ENCODE results near the gene GPR158. TPM values are rescaled to one million over a fixed set of nuclear protein-coding genes. Genes with fewer than 3 reads are reported as not detected.

The GPR158 gene
- total RNA-seq, 2 donors from 2014 or later: 0.09 to 0.29 TPM

DNA sequence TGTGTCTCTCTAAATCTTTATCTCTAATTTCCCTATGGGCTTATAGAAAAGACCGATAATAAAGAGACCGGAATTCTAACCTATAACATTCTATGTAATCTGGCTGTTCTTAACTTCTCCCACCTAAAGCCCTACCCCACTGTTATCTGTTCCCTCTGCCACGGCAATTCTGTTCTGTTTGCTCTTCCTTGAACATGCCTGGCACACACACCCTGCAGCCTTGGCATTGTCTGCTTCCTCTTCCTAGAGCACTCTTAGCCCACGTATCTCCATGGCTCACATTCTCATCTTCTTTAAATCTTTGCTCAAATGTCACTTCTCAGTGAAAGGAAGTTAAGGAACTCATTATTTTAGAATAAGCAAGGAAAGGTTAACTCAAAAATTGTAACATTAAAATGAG, 309.2 kb downstream of the GPR158 start:
- peaks cover 3% of the 10 kb centered on the region for H3K36me3 Mint-ChIP-seq (ENCODE audit: low read depth)
- H3K9me3 ChIP-seq (ENCODE audit: control insufficient read depth, low read length): peaks cover 17% of the 10 kb centered on the region
- no peak overlapping the region for H3K27ac ChIP-seq (ENCODE audit: low read depth, low read length)
- peaks cover 5% of the 10 kb centered on the region for H3K9me3 Mint-ChIP-seq
- 81 to 92% methylated on average over 2 to 4 of the region's 4 CpGs for WGBS, 2 experiments (ENCODE audit: insufficient coverage in 1 of 2, insufficient read length in 1 of 2)
- DNase-seq: no peak
- H3K9ac ChIP-seq (ENCODE audit: extremely low read depth, low read length, poor library complexity, severe bottlenecking): no peak overlapping the region
- no peak overlapping the region for H3K27ac Mint-ChIP-seq
- H3K27me3 ChIP-seq (ENCODE audit: control insufficient read depth, insufficient read depth, low read length, poor library complexity, severe bottlenecking): no peaks in the 10 kb centered on the region
- no peak overlapping the region for H3K4me3 Mint-ChIP-seq
- H3K4me1 Mint-ChIP-seq: peaks cover 18% of the 10 kb centered on the region
- no peaks in the 10 kb centered on the region for H3K4me1 ChIP-seq (ENCODE audit: control insufficient read depth, insufficient read depth, low read length)
- H3K4me3 ChIP-seq (ENCODE audit: low read length): no peak overlapping the region
- H3K36me3 ChIP-seq (ENCODE audit: control insufficient read depth, insufficient read depth, low read length): no peaks in the 10 kb centered on the region
- TF ChIP-seq, protein P1, sequence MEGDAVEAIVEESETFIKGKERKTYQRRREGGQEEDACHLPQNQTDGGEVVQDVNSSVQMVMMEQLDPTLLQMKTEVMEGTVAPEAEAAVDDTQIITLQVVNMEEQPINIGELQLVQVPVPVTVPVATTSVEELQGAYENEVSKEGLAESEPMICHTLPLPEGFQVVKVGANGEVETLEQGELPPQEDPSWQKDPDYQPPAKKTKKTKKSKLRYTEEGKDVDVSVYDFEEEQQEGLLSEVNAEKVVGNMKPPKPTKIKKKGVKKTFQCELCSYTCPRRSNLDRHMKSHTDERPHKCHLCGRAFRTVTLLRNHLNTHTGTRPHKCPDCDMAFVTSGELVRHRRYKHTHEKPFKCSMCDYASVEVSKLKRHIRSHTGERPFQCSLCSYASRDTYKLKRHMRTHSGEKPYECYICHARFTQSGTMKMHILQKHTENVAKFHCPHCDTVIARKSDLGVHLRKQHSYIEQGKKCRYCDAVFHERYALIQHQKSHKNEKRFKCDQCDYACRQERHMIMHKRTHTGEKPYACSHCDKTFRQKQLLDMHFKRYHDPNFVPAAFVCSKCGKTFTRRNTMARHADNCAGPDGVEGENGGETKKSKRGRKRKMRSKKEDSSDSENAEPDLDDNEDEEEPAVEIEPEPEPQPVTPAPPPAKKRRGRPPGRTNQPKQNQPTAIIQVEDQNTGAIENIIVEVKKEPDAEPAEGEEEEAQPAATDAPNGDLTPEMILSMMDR (conservative IDR thresholded peaks at IDR 0.05): no peak
- H3K27me3 Mint-ChIP-seq (ENCODE audit: insufficient read depth): no peaks in the 10 kb centered on the region

DNA sequence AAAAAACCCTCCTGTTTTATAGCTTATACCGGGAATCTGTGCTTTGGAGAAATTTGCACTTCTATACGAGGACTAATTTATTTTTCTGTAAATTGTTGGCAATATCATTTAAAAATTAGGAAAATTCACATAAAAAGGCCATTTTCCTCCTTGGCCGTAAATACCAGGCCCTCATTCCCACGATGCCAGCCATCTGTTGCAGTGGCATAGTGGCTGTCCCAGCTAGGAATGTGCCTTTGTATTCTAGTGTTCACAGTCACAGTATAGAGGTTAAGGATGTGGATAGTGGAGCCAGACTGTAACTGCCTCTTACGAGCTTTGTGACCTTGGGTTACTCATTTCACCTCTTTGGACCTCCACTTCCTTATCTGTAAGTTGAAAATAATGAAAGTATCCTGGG, 312.5 kb downstream of the GPR158 start:
- no peak for DNase-seq
- H3K36me3 ChIP-seq (ENCODE audit: control insufficient read depth, insufficient read depth, low read length): no peaks in the 10 kb centered on the region
- H3K4me3 ChIP-seq (ENCODE audit: low read length): no peak overlapping the region
- Mint-ChIP-seq H3K27me3 (ENCODE audit: insufficient read depth) (no peaks in the 10 kb centered on the region), H3K9me3 (peaks cover 5% of the 10 kb centered on the region), H3K4me3 (no peak overlapping the region), H3K36me3 (ENCODE audit: low read depth) (peaks cover 3% of the 10 kb centered on the region), H3K4me1 (peaks cover 12% of the 10 kb centered on the region), H3K27ac (no peak overlapping the region)
- WGBS, 2 experiments (ENCODE audit: insufficient coverage in 1 of 2, insufficient read length in 1 of 2): 93 to 100% methylated on average over 2 to 5 of the region's 5 CpGs
- H3K4me1 ChIP-seq (ENCODE audit: control insufficient read depth, insufficient read depth, low read length): peaks cover under 1% of the 10 kb centered on the region
- H3K9me3 ChIP-seq (ENCODE audit: control insufficient read depth, low read length): peaks cover 17% of the 10 kb centered on the region
- no peak overlapping the region for H3K27ac ChIP-seq (ENCODE audit: low read depth, low read length)
- TF ChIP-seq, protein P1 (conservative IDR thresholded peaks at IDR 0.05): no peak
- H3K27me3 ChIP-seq (ENCODE audit: control insufficient read depth, insufficient read depth, low read length, poor library complexity, severe bottlenecking): no peaks in the 10 kb centered on the region
- no peak overlapping the region for H3K9ac ChIP-seq (ENCODE audit: extremely low read depth, low read length, poor library complexity, severe bottlenecking)

DNA sequence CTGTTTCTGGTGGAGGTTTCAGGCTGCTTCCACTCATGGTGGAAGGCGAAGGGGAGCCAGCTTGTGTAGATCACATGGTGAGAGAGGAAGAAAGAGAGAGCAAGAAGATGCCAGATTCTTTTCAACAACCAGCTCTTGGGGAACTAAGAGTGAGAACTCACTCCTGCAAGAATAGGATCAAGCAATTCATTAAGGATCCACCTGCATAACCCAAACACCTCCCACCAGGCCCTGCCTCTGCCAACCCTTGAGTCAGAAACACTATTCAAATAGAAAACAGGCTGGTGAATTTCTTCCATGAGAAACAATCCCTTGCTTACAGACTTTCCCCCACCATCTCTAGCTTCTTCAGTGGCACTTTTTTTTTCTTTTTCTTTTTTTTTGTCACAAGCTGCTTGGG, 317.2 kb downstream of the GPR158 start:
- DNase-seq: peak; percentile 50
- 83% methylated on average over 1 of the region's 1 CpG; no CpG with 5 or more reads in 1 of the 2 experiments for WGBS, 2 experiments (ENCODE audit: insufficient coverage in 1 of 2, insufficient read length in 1 of 2)
- H3K9me3 Mint-ChIP-seq: no peaks in the 10 kb centered on the region
- Histone ChIP-seq H3K27ac (ENCODE audit: low read depth, low read length) (peak overlapping the region; percentile 45), H3K4me1 (ENCODE audit: control insufficient read depth, insufficient read depth, low read length) (peaks cover 13% of the 10 kb centered on the region), H3K4me3 (ENCODE audit: low read length) (no peak overlapping the region), H3K27me3 (ENCODE audit: control insufficient read depth, insufficient read depth, low read length, poor library complexity, severe bottlenecking) (no peaks in the 10 kb centered on the region), H3K9ac (ENCODE audit: extremely low read depth, low read length, poor library complexity, severe bottlenecking) (no peak overlapping the region), H3K36me3 (ENCODE audit: control insufficient read depth, insufficient read depth, low read length) (no peaks in the 10 kb centered on the region), H3K9me3 (ENCODE audit: control insufficient read depth, low read length) (peaks cover 4% of the 10 kb centered on the region)
- H3K27ac Mint-ChIP-seq: peak overlapping the region; percentile 85
- peaks cover 38% of the 10 kb centered on the region for H3K4me1 Mint-ChIP-seq
- no peaks in the 10 kb centered on the region for H3K27me3 Mint-ChIP-seq (ENCODE audit: insufficient read depth)
- H3K4me3 Mint-ChIP-seq: no peak overlapping the region
- H3K36me3 Mint-ChIP-seq (ENCODE audit: low read depth): no peaks in the 10 kb centered on the region
- TF ChIP-seq, protein P1 (conservative IDR thresholded peaks at IDR 0.05): no peak
